ENCODE results near the gene ASXL3. TPM values are rescaled to one million over a fixed set of nuclear protein-coding genes. Genes with fewer than 3 reads are reported as not detected.

ASXL3 gene
- total and polyA plus RNA-seq, 4 donors, result 0.08 to 16.3 (median 1.8) TPM

- H3K4me1 ChIP-seq (ENCODE audit: control insufficient read depth in 5 of 5, insufficient read depth in 5 of 5, low read length in 5 of 5), result peaks cover 0 to 14% (median 0%) of the 10 kb centered on the region in 5 donors
- WGBS, 2 donors, result 88 to 92% methylated on average over 3 of the region's 3 CpGs
- H3K36me3 ChIP-seq (ENCODE audit: control insufficient read depth in 4 of 4, insufficient read depth in 4 of 4, low read length in 4 of 4), result no peaks in the 10 kb centered on the region
- no peaks in the 10 kb centered on the region for H3K9me3 ChIP-seq (ENCODE audit: control insufficient read depth in 4 of 4, insufficient read depth in 3 of 4, low read length in 3 of 4)
- no peak overlapping the region for H3K27ac ChIP-seq (ENCODE audit: low read depth in 1 of 2, low read length in 1 of 2)
- TF ChIP-seq, protein P1, sequence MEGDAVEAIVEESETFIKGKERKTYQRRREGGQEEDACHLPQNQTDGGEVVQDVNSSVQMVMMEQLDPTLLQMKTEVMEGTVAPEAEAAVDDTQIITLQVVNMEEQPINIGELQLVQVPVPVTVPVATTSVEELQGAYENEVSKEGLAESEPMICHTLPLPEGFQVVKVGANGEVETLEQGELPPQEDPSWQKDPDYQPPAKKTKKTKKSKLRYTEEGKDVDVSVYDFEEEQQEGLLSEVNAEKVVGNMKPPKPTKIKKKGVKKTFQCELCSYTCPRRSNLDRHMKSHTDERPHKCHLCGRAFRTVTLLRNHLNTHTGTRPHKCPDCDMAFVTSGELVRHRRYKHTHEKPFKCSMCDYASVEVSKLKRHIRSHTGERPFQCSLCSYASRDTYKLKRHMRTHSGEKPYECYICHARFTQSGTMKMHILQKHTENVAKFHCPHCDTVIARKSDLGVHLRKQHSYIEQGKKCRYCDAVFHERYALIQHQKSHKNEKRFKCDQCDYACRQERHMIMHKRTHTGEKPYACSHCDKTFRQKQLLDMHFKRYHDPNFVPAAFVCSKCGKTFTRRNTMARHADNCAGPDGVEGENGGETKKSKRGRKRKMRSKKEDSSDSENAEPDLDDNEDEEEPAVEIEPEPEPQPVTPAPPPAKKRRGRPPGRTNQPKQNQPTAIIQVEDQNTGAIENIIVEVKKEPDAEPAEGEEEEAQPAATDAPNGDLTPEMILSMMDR (IDR thresholded peaks at IDR 0.05; ENCODE audit: control extremely low read depth, extremely low read depth), result no peak
- ATAC-seq (ENCODE audit: insufficient read depth, low FRiP score) (no peak), DNase-seq (no peak)
- no peak overlapping the region for H3K9ac ChIP-seq (ENCODE audit: insufficient read depth in 1 of 2, low read length in 2 of 2)
- no peak overlapping the region for H3K4me3 ChIP-seq
- no peaks in the 10 kb centered on the region for H3K27me3 ChIP-seq (ENCODE audit: control insufficient read depth in 3 of 3, insufficient read depth in 3 of 3, low read length in 2 of 3)
These were observed 20.3 kb upstream of the ASXL3 start for GRCh38 chr18:33557706-33558105.

GRCh38 chr18:33558529-33558928, 19.5 kb upstream of the ASXL3 start:
- Histone ChIP-seq H3K36me3 (ENCODE audit: control insufficient read depth in 4 of 4, insufficient read depth in 4 of 4, low read length in 4 of 4) (no peaks in the 10 kb centered on the region), H3K27me3 (ENCODE audit: control insufficient read depth in 3 of 3, insufficient read depth in 3 of 3, low read length in 2 of 3) (no peaks in the 10 kb centered on the region), H3K9me3 (ENCODE audit: control insufficient read depth in 4 of 4, insufficient read depth in 3 of 4, low read length in 3 of 4) (no peaks in the 10 kb centered on the region), H3K4me3 (no peak overlapping the region), H3K4me1 (ENCODE audit: control insufficient read depth in 5 of 5, insufficient read depth in 5 of 5, low read length in 5 of 5) (peaks cover 0 to 14% (median 0%) of the 10 kb centered on the region in 5 donors), H3K27ac (ENCODE audit: low read depth in 1 of 2, low read length in 1 of 2) (no peak overlapping the region), H3K9ac (ENCODE audit: insufficient read depth in 1 of 2, low read length in 2 of 2) (no peak overlapping the region)
- ATAC-seq (ENCODE audit: insufficient read depth, low FRiP score) (no peak), DNase-seq (no peak)
- 68 to 90% methylated on average over 1 of the region's 1 CpG for WGBS, 2 donors
- TF ChIP-seq, protein P1 (IDR thresholded peaks at IDR 0.05; ENCODE audit: control extremely low read depth, extremely low read depth), result no peak

GRCh38 chr18:33560686-33561370, 17.2 kb upstream of the ASXL3 start:
- TF ChIP-seq, protein P1 (IDR thresholded peaks at IDR 0.05; ENCODE audit: control extremely low read depth, extremely low read depth), result no peak
- 68 to 69% methylated on average over 4 of the region's 4 CpGs for WGBS, 2 donors
- no peak for ATAC-seq (ENCODE audit: insufficient read depth, low FRiP score)

More at GRCh38 chr18:33560686-33561370, 17.2 kb upstream of the ASXL3 start:
- Histone ChIP-seq H3K4me1 (ENCODE audit: control insufficient read depth in 5 of 5, insufficient read depth in 5 of 5, low read length in 5 of 5) (peaks cover 0 to 14% (median 0%) of the 10 kb centered on the region in 5 donors), H3K27ac (ENCODE audit: low read depth in 1 of 2, low read length in 1 of 2) (no peak overlapping the region), H3K4me3 (no peak overlapping the region), H3K9ac (ENCODE audit: insufficient read depth in 1 of 2, low read length in 2 of 2) (no peak overlapping the region), H3K36me3 (ENCODE audit: control insufficient read depth in 4 of 4, insufficient read depth in 4 of 4, low read length in 4 of 4) (no peaks in the 10 kb centered on the region), H3K9me3 (ENCODE audit: control insufficient read depth in 4 of 4, insufficient read depth in 3 of 4, low read length in 3 of 4) (no peaks in the 10 kb centered on the region), H3K27me3 (ENCODE audit: control insufficient read depth in 3 of 3, insufficient read depth in 3 of 3, low read length in 2 of 3) (no peaks in the 10 kb centered on the region)
- DNase-seq, result no peak
